GM23248 (cell line): Measurements from ENCODE around the gene ARMC7. TPM values are rescaled to one million over a fixed set of nuclear protein-coding genes. Genes with fewer than 3 reads are reported as not detected.
A peak's percentile ranks its signal among the peaks of the same experiment; 100 is the strongest.

Experiments used
- DNase-seq: peaks from one replicate; pipeline ENCODE4 v3.0.0-alpha.2; 2015
- H2AFZ ChIP-seq: fragments of 200-600 bp; sonication (generic); 2 replicates; pipeline ENCODE4 v1.6.1; 2016; ENCODE audit warnings: antibody characterized with exemption
- H3F3A ChIP-seq: fragments of 200-600 bp; sonication (generic); 2 replicates; pipeline ENCODE4 v1.6.1; 2016; ENCODE audit warnings: mild to moderate bottlenecking, antibody characterized with exemption, mixed run types; ENCODE audit not compliant: insufficient read depth
- H3K27ac ChIP-seq: fragments of 200-600 bp; sonication (generic); 2 replicates; pipeline ENCODE4 v1.5.1; 2016; ENCODE audit warnings: mild to moderate bottlenecking
- H3K27me3 ChIP-seq: fragments of 200-600 bp; sonication (generic); replicated peaks from 2 replicates; pipeline ENCODE4 v1.6.1; 2016; ENCODE audit warnings: mild to moderate bottlenecking; ENCODE audit not compliant: insufficient read depth
- H3K36me3 ChIP-seq: fragments of 200-600 bp; sonication (generic); 2 replicates; pipeline ENCODE4 v1.6.1; 2016; ENCODE audit warnings: low read depth, mild to moderate bottlenecking
- H3K4me1 ChIP-seq: fragments of 200-600 bp; sonication (generic); 2 replicates; pipeline ENCODE4 v1.6.1; 2016; ENCODE audit warnings: mild to moderate bottlenecking; ENCODE audit not compliant: insufficient read depth
- H3K4me2 ChIP-seq: fragments of 200-600 bp; sonication (generic); one replicate; pipeline ENCODE4 v1.6.1; 2016; ENCODE audit warnings: mild to moderate bottlenecking; ENCODE audit not compliant: unreplicated experiment
- H3K4me3 ChIP-seq: fragments of 200-600 bp; sonication (generic); 2 replicates; pipeline ENCODE4 v1.5.1; 2016; ENCODE audit warnings: mild to moderate bottlenecking
- H3K79me2 ChIP-seq: fragments of 200-600 bp; sonication (generic); 2 replicates; pipeline ENCODE4 v1.6.1; 2016; ENCODE audit warnings: mild to moderate bottlenecking; ENCODE audit not compliant: insufficient read depth
- H3K9ac ChIP-seq: fragments of 200-600 bp; sonication (generic); 2 replicates; pipeline ENCODE4 v1.6.1; 2016; ENCODE audit warnings: mild to moderate bottlenecking
- H3K9me2 ChIP-seq: fragments of 200-600 bp; sonication (generic); 2 replicates; pipeline ENCODE4 v1.6.1; 2016; ENCODE audit warnings: mixed run types, mild to moderate bottlenecking, moderate library complexity; ENCODE audit not compliant: insufficient read depth
- H3K9me3 ChIP-seq: fragments of 200-600 bp; sonication (generic); one replicate; pipeline ENCODE4 v1.6.1; 2017; ENCODE audit warnings: low read depth
- H4K20me1 ChIP-seq: fragments of 200-600 bp; sonication (generic); 2 replicates; pipeline ENCODE4 v1.6.0; 2016; ENCODE audit not compliant: insufficient read depth
- EZH2 ChIP-seq: fragments of 200-600 bp; sonication (generic); IDR thresholded peaks from 2 replicates; pipeline ENCODE4 v1.6.1; 2018; ENCODE audit warnings: antibody characterized with exemption, mild to moderate bottlenecking; ENCODE audit not compliant: insufficient read depth, poor library complexity, severe bottlenecking
- EZH2phosphoT487 ChIP-seq: fragments of 200-600 bp; sonication (generic); IDR thresholded peaks from 2 replicates; pipeline ENCODE4 v1.6.1; 2018; ENCODE audit warnings: antibody characterized with exemption, moderate library complexity, mild to moderate bottlenecking, low read depth; ENCODE audit not compliant: insufficient read depth
- WGBS, 2 experiments: methylation state at CpG; one replicate each; pipeline ENCODE4 v1.1.6; 2015 to 2017; ENCODE audit warnings: low lambda C conversion rate in 2 of 2, low coverage in 1 of 2; ENCODE audit errors: missing lambda C conversion rate in 2 of 2; 5-methylcytosine and 5-hydroxymethylcytosine counted together
- in situ Hi-C: fragments of 300-500 bp; cut with MboI; formaldehyde crosslinking; loops from 2 replicates; pipeline ENCODE4 v1.15.0; 2020
- polyA plus RNA-seq: library from polyadenylated mRNA; unstranded; fragments of >200 nt; fragmentation: Nextera tagmentation; extraction: Ambion mirVana; gene quantifications from 2 replicates; pipeline ENCODE4 v1.2.1, GENCODE V29; 2016
- total RNA-seq: library from RNA; depleted of rRNA; stranded (reverse); fragments of >200 nt; shearing (Covaris generic); gene quantifications from 2 replicates; pipeline ENCODE4 v1.2.3, GENCODE V29; 2014

Gene ARMC7
- total and polyA plus RNA-seq, 2 experiments from 2014 or later, result 1.3 to 9.8 TPM

- no peaks in the 10 kb centered on the region for H3K27me3 ChIP-seq
- 4 to 7% methylated on average over 8 of the region's 8 CpGs for WGBS, 2 experiments
- DNase-seq, result no peak
- peak overlapping the region; percentile 77 for H3K27ac ChIP-seq
- peaks cover 10% of the 10 kb centered on the region for H3F3A ChIP-seq
- H3K4me1 ChIP-seq, result peaks cover 26% of the 10 kb centered on the region
- TF ChIP-seq EZH2, result no peak
- no peak for TF ChIP-seq EZH2phosphoT487
- H4K20me1 ChIP-seq, result no peaks in the 10 kb centered on the region
- no peaks in the 10 kb centered on the region for H3K9me2 ChIP-seq
- peak overlapping the region; percentile 14; the same call in 1 of the 2 replicates for H3K4me3 ChIP-seq
- H3K9ac ChIP-seq, result peak overlapping the region; percentile 54
- in situ Hi-C loops, result no loop called here
- H3K79me2 ChIP-seq, result no peaks in the 10 kb centered on the region
- H2AFZ ChIP-seq, result peak overlapping the region; percentile 56; the same call in 1 of the 2 replicates
- no peaks in the 10 kb centered on the region for H3K36me3 ChIP-seq
- no peaks in the 10 kb centered on the region for H3K9me3 ChIP-seq
- H3K4me2 ChIP-seq, result peak overlapping the region; percentile 56
Observed at GRCh38 chr17:75079023-75079373, 30.8 kb upstream of the ARMC7 start.

- Histone ChIP-seq H3F3A (peaks cover 10% of the 10 kb centered on the region), H3K9me3 (no peaks in the 10 kb centered on the region), H3K27ac (no peak overlapping the region), H2AFZ (no peak overlapping the region), H3K4me1 (peaks cover 32% of the 10 kb centered on the region), H3K9ac (no peak overlapping the region), H3K79me2 (no peaks in the 10 kb centered on the region), H3K4me2 (no peak overlapping the region), H3K9me2 (no peaks in the 10 kb centered on the region), H3K4me3 (no peak overlapping the region), H4K20me1 (no peaks in the 10 kb centered on the region), H3K27me3 (no peaks in the 10 kb centered on the region), H3K36me3 (no peaks in the 10 kb centered on the region)
- in situ Hi-C loops, result no loop called here
- no peak for DNase-seq
- 85% methylated on average over 13 of the region's 13 CpGs for WGBS, 2 experiments
- TF ChIP-seq EZH2 (no peak), EZH2phosphoT487 (no peak)
Observed at GRCh38 chr17:75081611-75082540, 27.9 kb upstream of the ARMC7 start.

GRCh38 chr17:75082683-75083082 is 27.1 kb upstream of the ARMC7 start:
- Histone ChIP-seq H3K9ac (no peak overlapping the region), H2AFZ (no peak overlapping the region), H3K4me1 (peaks cover 33% of the 10 kb centered on the region), H3K4me3 (no peak overlapping the region), H3K27ac (no peak overlapping the region), H3K79me2 (no peaks in the 10 kb centered on the region), H3K27me3 (no peaks in the 10 kb centered on the region), H3K36me3 (no peaks in the 10 kb centered on the region), H3K9me3 (no peaks in the 10 kb centered on the region), H3K9me2 (no peaks in the 10 kb centered on the region), H3K4me2 (no peak overlapping the region), H4K20me1 (no peaks in the 10 kb centered on the region), H3F3A (peaks cover 10% of the 10 kb centered on the region)
- in situ Hi-C loops, result no loop called here
- WGBS, 2 experiments, result 75 to 79% methylated on average over 6 of the region's 6 CpGs
- TF ChIP-seq EZH2phosphoT487 (no peak), EZH2 (no peak)
- DNase-seq, result no peak

- H3K4me1 ChIP-seq, result peaks cover 19% of the 10 kb centered on the region
- peaks cover 6% of the 10 kb centered on the region; the same call in 1 of the 2 replicates for H3F3A ChIP-seq
- H3K27ac ChIP-seq, result no peak overlapping the region
- 76 to 77% methylated on average over 14 of the region's 14 CpGs for whole genome bisulfite sequencing, 2 experiments
- DNase-seq, result no peak
- no peaks in the 10 kb centered on the region for H3K36me3 ChIP-seq
- H3K4me2 ChIP-seq, result no peak overlapping the region
- no peaks in the 10 kb centered on the region for H4K20me1 ChIP-seq
- in situ Hi-C loops, result no loop called here
- H3K79me2 ChIP-seq, result no peaks in the 10 kb centered on the region
- H3K4me3 ChIP-seq, result no peak overlapping the region
- H3K27me3 ChIP-seq, result no peaks in the 10 kb centered on the region
- no peak overlapping the region for H3K9ac ChIP-seq
- H2AFZ ChIP-seq, result no peak overlapping the region
- H3K9me2 ChIP-seq, result no peaks in the 10 kb centered on the region
- no peaks in the 10 kb centered on the region for H3K9me3 ChIP-seq
- TF ChIP-seq EZH2phosphoT487, result no peak
- no peak for TF ChIP-seq EZH2
Observed at GRCh38 chr17:75084039-75084660, 25.6 kb upstream of the ARMC7 start.
